GM12878 (cell line): ENCODE data around the gene FAM20B. TPM values are rescaled to one million over a fixed set of nuclear protein-coding genes. Genes with fewer than 3 reads are reported as not detected.
"Not testable (repeated sequence)": the region's sequence is repeated elsewhere in the genome, so short reads cannot be mapped to it uniquely, and the experiment has no call there.

Source experiments
- ATAC-seq: fragments of 200-7000 bp; cut with Tn5 transposase; 3 replicates; pipeline ENCODE4 v1.9.1; 2020; ENCODE audit warnings: mild to moderate bottlenecking, moderate library complexity
- BruUV-seq: library from RNA; stranded (reverse); fragments of 400-500 nt; replicated peaks from 2 replicates; lab custom pipeline; 2021; lab: Mats Ljungman, UMichigan
- CTCF ChIA-PET: fragments of 300-600 bp; sonication (Branson Sonifier 250); formaldehyde crosslinking; extraction: SDS; loops from one replicate; lab custom pipeline; 2021; ENCODE audit warnings: inconsistent platforms; lab: Yijun Ruan, JAX
- POLR2A ChIA-PET: fragments of 350-600 bp; formaldehyde crosslinking; extraction: SDS; loops from one replicate; lab custom pipeline; 2021; ENCODE audit warnings: inconsistent platforms; lab: Charles Lee
- RAD21 ChIA-PET: fragments of 300-600 bp; sonication (Branson Sonifier 250); formaldehyde crosslinking; loops from one replicate; lab custom pipeline; 2023; ENCODE audit warnings: antibody characterized with exemption; ENCODE audit not compliant: unreplicated experiment; lab: Charles Lee
- SMC1A ChIA-PET: fragments of 300-600 bp; sonication (Branson Sonifier 250); formaldehyde crosslinking; loops from one replicate; lab custom pipeline; 2023; ENCODE audit not compliant: unreplicated experiment, uncharacterized antibody; lab: Charles Lee
- DNase-seq: peaks from one replicate; pipeline ENCODE4 v3.0.0-alpha.2; 2011; ENCODE audit warnings: low read depth, low spot score
- FAIRE-seq: peaks from 3 replicates; lab custom pipeline; 2011; peaks lifted over from hg19 to GRCh38; lab: Jason Lieb, UNC
- H2AFZ ChIP-seq: 2 replicates; pipeline ENCODE4 v1.6.0; 2011; ENCODE audit warnings: low read depth, low read length, control low read depth; ENCODE audit not compliant: control insufficient read depth
- H3K27ac ChIP-seq: 2 replicates; pipeline ENCODE4 v1.5.1; 2011; ENCODE audit warnings: control low read depth; ENCODE audit not compliant: control insufficient read depth, insufficient read depth
- H3K27me3 ChIP-seq, 2 experiments: replicated peaks in 1 of 2; 2 replicates each; pipeline versions ENCODE4 v1.6.0 to v1.6.1; 2011; ENCODE audit warnings: low read length in 1 of 2; ENCODE audit not compliant: control insufficient read depth in 2 of 2, insufficient read depth in 2 of 2
- H3K36me3 ChIP-seq, 2 experiments: 2 replicates each; pipeline ENCODE4 v1.5.1; 2011; ENCODE audit warnings: low read length in 1 of 2; ENCODE audit not compliant: control insufficient read depth in 2 of 2, insufficient read depth in 2 of 2
- H3K4me1 ChIP-seq: 2 replicates; pipeline ENCODE4 v1.6.1; 2011; ENCODE audit warnings: mild to moderate bottlenecking, low read length, moderate library complexity, mixed read lengths; ENCODE audit not compliant: control insufficient read depth, insufficient read depth
- H3K4me2 ChIP-seq: 2 replicates; pipeline ENCODE4 v1.6.0; 2011; ENCODE audit warnings: control low read depth; ENCODE audit not compliant: control insufficient read depth, insufficient read depth
- H3K4me3 ChIP-seq: fragments of 200-600 bp; sonication (generic); 2 replicates; pipeline ENCODE4 v1.5.1; 2016
- H3K79me2 ChIP-seq: 2 replicates; pipeline ENCODE4 v1.6.0; 2011; ENCODE audit warnings: low read length; ENCODE audit not compliant: control insufficient read depth, insufficient read depth
- H3K9ac ChIP-seq: 2 replicates; pipeline ENCODE4 v1.8.0; 2011; ENCODE audit warnings: low read length, control low read depth, mixed read lengths; ENCODE audit not compliant: control insufficient read depth, insufficient read depth
- H3K9me3 ChIP-seq: replicated peaks from 3 replicates; pipeline ENCODE4 v1.5.1; 2011; ENCODE audit warnings: mild to moderate bottlenecking, low read length; ENCODE audit not compliant: control insufficient read depth, insufficient read depth
- H4K20me1 ChIP-seq: 2 replicates; pipeline ENCODE4 v1.6.0; 2011; ENCODE audit not compliant: control insufficient read depth, insufficient read depth
- ATF7 ChIP-seq: fragments of 450-650 bp; IDR thresholded peaks from 2 replicates; pipeline ENCODE4 v1.6.1; 2016; ENCODE audit warnings: low read depth, mild to moderate bottlenecking
- BCL11A ChIP-seq: IDR thresholded peaks from 2 replicates; pipeline ENCODE4 v1.6.1; 2011; ENCODE audit warnings: low read depth, low read length
- CBFB ChIP-seq: IDR thresholded peaks from 2 replicates; pipeline ENCODE4 v1.6.1; 2016; ENCODE audit warnings: antibody characterized with exemption, low read depth
- KLF5 ChIP-seq: fragments of 450-650 bp; IDR thresholded peaks from 2 replicates; pipeline ENCODE4 v1.6.1; 2014; ENCODE audit warnings: mild to moderate bottlenecking; ENCODE audit not compliant: partially characterized antibody
- NKRF ChIP-seq: fragments of 450-650 bp; conservative IDR thresholded peaks from 2 replicates; pipeline ENCODE4 v1.6.1; 2017; ENCODE audit warnings: mild to moderate bottlenecking, moderate library complexity
- RELA ChIP-seq: fragments of 450-650 bp; IDR thresholded peaks from 2 replicates; pipeline ENCODE4 v1.8.0; 2014; ENCODE audit warnings: borderline replicate concordance; ENCODE audit not compliant: partially characterized antibody
- REST ChIP-seq: IDR thresholded peaks from 2 replicates; pipeline ENCODE4 v1.6.1; 2012; ENCODE audit warnings: mild to moderate bottlenecking, low read depth, low read length
- SMAD1 ChIP-seq: fragments of 450-650 bp; IDR thresholded peaks from 2 replicates; pipeline ENCODE4 v1.6.1; 2018; ENCODE audit warnings: mild to moderate bottlenecking, low read depth; ENCODE audit not compliant: partially characterized antibody
- ZBTB33 ChIP-seq: fragments of 450-650 bp; IDR thresholded peaks from 2 replicates; pipeline ENCODE4 v1.6.1; 2017; ENCODE audit warnings: mild to moderate bottlenecking
- WGBS: methylation state at CpG from one replicate; pipeline ENCODE4 v1.1.6; 2016; ENCODE audit warnings: low lambda C conversion rate; ENCODE audit not compliant: insufficient replicate concordance, insufficient coverage; ENCODE audit errors: missing lambda C conversion rate; 5-methylcytosine and 5-hydroxymethylcytosine counted together
- in situ Hi-C: fragments of 300-500 bp; cut with MboI; formaldehyde crosslinking; loops from 9 replicates; pipeline ENCODE4 v1.14.3; 2018; ENCODE audit warnings: mixed read lengths
- intact Hi-C: fragments of 100-400 bp; cut with micrococcal nuclease; formaldehyde crosslinking; loops from one replicate; pipeline ENCODE4 v1.14.2; 2022; ENCODE audit not compliant: unreplicated experiment
- polyA plus RNA-seq, 11 experiments: library from polyadenylated mRNA; depleted of rRNA in 4 of 11; unstranded in 6 of 11; stranded (reverse) in 5 of 11; fragments of >200 nt; fragmentation: Nextera tagmentation in 4 of 11; fragmentation: Illumina TruSeq in 1 of 11; extraction: Ambion mirVana in 4 of 11; extraction: Trizol in 1 of 11; gene quantifications; 1 replicate in 1 of 11; 2 replicates in 10 of 11; pipeline versions ENCODE4 v1.2.1 to v1.2.3, GENCODE V29; 2011 to 2016; ENCODE audit warnings: inconsistent platforms in 2 of 11, missing spikeins in 2 of 11, low read depth in 1 of 11
- total RNA-seq, 4 experiments: library from RNA; depleted of rRNA in 3 of 4; stranded (reverse); fragments of >200 nt in 3 of 4; fragmentation: Illumina TruSeq in 1 of 4; extraction: Trizol in 1 of 4; gene quantifications; 2 replicates each; pipeline versions ENCODE4 v1.2.1 to v1.2.3, GENCODE V29; 2013 to 2021

FAM20B gene
- total and polyA plus RNA-seq, 10 of the 15 experiments (the other 5 are each of a cell fraction or from before 2014, with no cell fraction given) = 2.4 to 25.6 (median 12.8) TPM

- SMC1A ChIA-PET = interaction anchor here (0.7 to 2.3 kb wide), 3 partner anchors 337 to 459 kb away, joined by 3 to 25 read pairs (median 3); no protein-coding TSS in a partner anchor
- CTCF ChIA-PET = interaction anchor here (0.6 to 4.1 kb wide), 5 partner anchors 189 to 469 kb away, joined by 3 to 83 read pairs (median 11); no protein-coding TSS in a partner anchor
- Histone ChIP-seq H3K4me2 (no peak overlapping the region), H2AFZ (no peak overlapping the region), H3K27me3 (no peaks in the 10 kb centered on the region), H3K4me3 (no peak overlapping the region), H3K27ac (no peak overlapping the region), H3K4me1 (no peaks in the 10 kb centered on the region), H3K36me3 (no peaks in the 10 kb centered on the region), H3K9ac (no peak overlapping the region), H3K9me3 (no peaks in the 10 kb centered on the region), H3K79me2 (no peaks in the 10 kb centered on the region), H4K20me1 (no peaks in the 10 kb centered on the region)
- POLR2A ChIA-PET = interaction anchor here (0.6 kb wide), 1 partner anchor 242 kb away, joined by 3 read pairs; no protein-coding TSS in a partner anchor
- in situ Hi-C loops = loop anchor here (5.0 kb wide), 1 partner anchor 229 kb away; no protein-coding TSS in a partner anchor
- intact Hi-C loops = no loop called here
- 89% methylated on average over 1 of the region's 1 CpG for WGBS
- DNase-seq = no peak
- RAD21 ChIA-PET = interaction anchor here (3.4 kb wide), 1 partner anchor 468 kb away, joined by 39 read pairs; no protein-coding TSS in a partner anchor
- BruUV-seq = no TSS peak
- ATAC-seq = no peak
- TF ChIP-seq SMAD1 (no peak), KLF5 (no peak), RELA (no peak), ZBTB33 (no peak), BCL11A (no peak), NKRF (no peak), ATF7 (no peak), REST (no peak), CBFB (no peak)
- FAIRE-seq = no peak
Measured at GRCh38 chr1:179001451-179001850, 24.2 kb upstream of the FAM20B start.

GRCh38 chr1:179002064-179002463, 23.6 kb upstream of the FAM20B start:
- BruUV-seq, DNase-seq, H3K27me3 ChIP-seq, H3K9ac ChIP-seq, H3K4me3 ChIP-seq, H3K4me1 ChIP-seq, H3K36me3 ChIP-seq, ATAC-seq, H4K20me1 ChIP-seq, FAIRE-seq, H3K9me3 ChIP-seq, H3K79me2 ChIP-seq, H3K4me2 ChIP-seq, H2AFZ ChIP-seq, H3K27ac ChIP-seq: not testable (repeated sequence)
- intact Hi-C loops (loop anchor here (1.0 to 2.0 kb wide), 5 partner anchors 189 to 691 kb away; no protein-coding TSS in a partner anchor), in situ Hi-C loops (loop anchor here (5.0 kb wide), 1 partner anchor 230 kb away; no protein-coding TSS in a partner anchor)
- ChIA-PET SMC1A (interaction anchor here (1.0 to 3.2 kb wide), 12 partner anchors 132 to 690 kb away, joined by 3 to 34 read pairs (median 11); partner anchors contain the start of gene ANGPTL1), CTCF (interaction anchor here (0.6 to 4.1 kb wide), 32 partner anchors 16 to 703 kb away, joined by 3 to 83 read pairs (median 6); partner anchors contain the start of gene AXDND1), RAD21 (interaction anchor here (1.1 to 4.1 kb wide), 12 partner anchors 20 to 469 kb away, joined by 3 to 39 read pairs (median 4); no protein-coding TSS in a partner anchor), POLR2A (interaction anchor here (0.6 kb wide), 1 partner anchor 243 kb away, joined by 3 read pairs; no protein-coding TSS in a partner anchor)
- WGBS = 75% methylated on average over 8 of the region's 8 CpGs
